HG03521 (cell line): Measurements from ENCODE around the gene ASMT.
"Not testable (repeated sequence)": the region's sequence is repeated elsewhere in the genome, so short reads cannot be mapped to it uniquely, and the experiment has no call there.

Experiments
- ATAC-seq: cut with Tn5 transposase; IDR thresholded peaks from one replicate; pipeline ENCODE4 v1.9.1; 2021; ENCODE audit warnings: mild to moderate bottlenecking, moderate library complexity; ENCODE audit not compliant: unreplicated experiment

Gene ASMT

GRCh38 chrX:1646009-1646408 is 31.1 kb downstream of the ASMT start:
- no peak for ATAC-seq

- no peak for ATAC-seq
Observed at GRCh38 chrX:1649621-1650020, 34.8 kb downstream of the ASMT start.

- not testable (repeated sequence) for ATAC-seq
Observed at GRCh38 chrX:1652011-1652811, 37.4 kb downstream of the ASMT start.

GRCh38 chrX:1656379-1656778 is 41.5 kb downstream of the ASMT start:
- no peak for ATAC-seq

GRCh38 chrX:1657367-1658070 is 42.7 kb downstream of the ASMT start:
- ATAC-seq: peak; percentile 26

- no peak for ATAC-seq
Observed at GRCh38 chrX:1658071-1658491, 43.2 kb downstream of the ASMT start.

GRCh38 chrX:1659664-1660461 is 45.0 kb downstream of the ASMT start:
- ATAC-seq: no peak

GRCh38 chrX:1661048-1661921 is 46.4 kb downstream of the ASMT start:
- ATAC-seq: peak; percentile 86

- peak; percentile 7 for ATAC-seq
Observed at GRCh38 chrX:1661922-1662221, 47.0 kb downstream of the ASMT start.

GRCh38 chrX:1667566-1667965 is 52.7 kb downstream of the ASMT start:
- ATAC-seq: no peak

- no peak for ATAC-seq
Observed at GRCh38 chrX:1673337-1673736, 58.5 kb downstream of the ASMT start.

GRCh38 chrX:1676866-1677265 is 62.0 kb downstream of the ASMT start:
- ATAC-seq: no peak

- no peak for ATAC-seq
Observed at GRCh38 chrX:1679238-1679637, 64.4 kb downstream of the ASMT start.

- ATAC-seq: no peak
Observed at GRCh38 chrX:1681439-1681838, 66.6 kb downstream of the ASMT start.

- ATAC-seq: not testable (repeated sequence)
Observed at GRCh38 chrX:1681856-1682255, 67.0 kb downstream of the ASMT start.

- not testable (repeated sequence) for ATAC-seq
Observed at GRCh38 chrX:1682501-1682900, 67.6 kb downstream of the ASMT start.

- not testable (repeated sequence) for ATAC-seq
Observed at GRCh38 chrX:1684883-1685282, 70.0 kb downstream of the ASMT start.

- not testable (repeated sequence) for ATAC-seq
Observed at GRCh38 chrX:1685444-1685880, 70.6 kb downstream of the ASMT start.

- ATAC-seq: no peak
Observed at GRCh38 chrX:1686642-1687041, 71.8 kb downstream of the ASMT start.
